HT-29 (cell line): ENCODE results near the gene MAGI1. TPM values are rescaled to one million over a fixed set of nuclear protein-coding genes. Genes with fewer than 3 reads are reported as not detected.

ENCODE experiments used
- DNase-seq: peaks from one replicate; pipeline ENCODE4 v3.0.0-alpha.2; 2015; ENCODE audit warnings: low spot score
- total RNA-seq: library from RNA; depleted of rRNA; stranded (reverse); fragments of >200 nt; shearing (Covaris generic); gene quantifications from 2 replicates; pipeline ENCODE4 v1.2.3, GENCODE V29; 2014

The MAGI1 gene
- total RNA-seq, 1 experiment from 2014 or later = 15.6 TPM

DNA sequence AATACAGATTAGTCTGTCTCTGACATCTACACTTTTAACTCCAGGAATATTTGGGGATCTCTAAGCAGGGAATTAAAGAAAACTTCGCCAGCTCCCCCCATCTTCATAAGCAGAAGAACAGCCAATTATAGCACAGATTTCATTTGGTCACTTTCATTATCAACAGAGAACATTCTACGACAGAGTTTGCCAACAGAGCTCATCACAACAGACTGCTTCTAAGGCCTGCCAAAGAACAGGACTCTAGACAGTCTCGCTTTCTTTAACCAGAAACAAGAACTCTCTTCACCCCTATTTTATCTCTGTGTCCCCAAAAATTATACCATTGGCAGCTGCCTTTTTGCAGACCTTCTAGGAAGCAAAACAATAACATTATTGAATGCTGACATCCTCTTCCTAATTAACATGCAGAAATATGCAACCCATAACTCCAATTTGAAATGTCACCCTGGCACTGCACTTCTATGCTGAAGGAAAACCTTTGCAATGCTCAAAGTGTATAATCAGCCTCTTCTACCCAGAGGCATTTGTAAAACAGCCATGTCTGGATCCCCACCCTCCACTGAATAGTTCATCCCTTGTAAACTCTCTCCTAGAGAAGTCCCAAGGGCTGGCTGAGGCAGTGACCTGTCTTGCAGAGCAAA is 552.8 kb downstream of the MAGI1 start:
- DNase-seq = no peak

- no peak for DNase-seq
Measured at GRCh38 chr3:65484964-65485363, 553.8 kb downstream of the MAGI1 start.

DNA sequence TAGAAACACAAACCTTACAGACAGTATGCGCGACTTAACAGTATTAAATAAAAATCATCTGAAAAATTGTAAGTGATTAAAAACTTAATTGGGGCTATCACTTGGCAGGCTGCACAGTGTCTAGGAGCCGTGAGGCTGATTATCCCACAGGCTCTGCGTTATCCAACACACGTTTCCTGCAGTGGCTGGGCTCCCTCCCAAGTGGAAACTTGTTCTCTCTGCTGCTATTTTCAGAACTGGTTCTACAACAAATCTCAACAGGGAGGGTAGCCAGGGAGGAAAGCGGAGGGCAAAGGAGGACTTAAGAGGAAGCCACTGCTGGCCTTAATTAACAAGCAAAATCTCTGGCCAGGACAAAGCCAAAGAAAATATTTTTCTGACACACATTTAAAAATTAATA is 555.2 kb downstream of the MAGI1 start:
- peak; percentile 61 for DNase-seq

- DNase-seq = no peak
Measured at GRCh38 chr3:65483011-65483410, 555.7 kb downstream of the MAGI1 start.

DNA sequence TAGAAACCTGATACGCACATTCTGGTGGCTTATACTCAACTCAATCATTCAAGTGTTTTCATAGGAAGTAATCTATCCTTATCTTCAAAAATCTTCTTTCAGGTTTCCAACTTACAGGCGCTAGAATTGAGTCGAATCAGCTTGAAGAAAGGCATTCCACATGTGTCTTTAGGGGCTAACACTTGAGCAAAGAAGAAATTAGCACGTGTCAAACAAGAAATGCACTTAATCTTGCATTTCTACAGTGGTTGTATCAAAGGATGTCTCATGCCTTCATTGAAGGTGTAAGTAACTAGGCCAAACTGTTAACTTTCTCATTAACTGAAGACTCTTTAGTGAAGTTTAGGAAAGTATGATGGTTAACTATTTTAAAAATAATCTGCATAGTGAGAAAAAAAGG is 557.6 kb downstream of the MAGI1 start:
- no peak for DNase-seq

GRCh38 chr3:65479990-65480389 is 558.7 kb downstream of the MAGI1 start:
- DNase-seq = no peak

GRCh38 chr3:65478551-65479500 is 559.9 kb downstream of the MAGI1 start:
- DNase-seq = no peak

- no peak for DNase-seq
Measured at GRCh38 chr3:65473736-65474135, 565.0 kb downstream of the MAGI1 start.

GRCh38 chr3:65472501-65472900 is 566.2 kb downstream of the MAGI1 start:
- DNase-seq = no peak

DNA sequence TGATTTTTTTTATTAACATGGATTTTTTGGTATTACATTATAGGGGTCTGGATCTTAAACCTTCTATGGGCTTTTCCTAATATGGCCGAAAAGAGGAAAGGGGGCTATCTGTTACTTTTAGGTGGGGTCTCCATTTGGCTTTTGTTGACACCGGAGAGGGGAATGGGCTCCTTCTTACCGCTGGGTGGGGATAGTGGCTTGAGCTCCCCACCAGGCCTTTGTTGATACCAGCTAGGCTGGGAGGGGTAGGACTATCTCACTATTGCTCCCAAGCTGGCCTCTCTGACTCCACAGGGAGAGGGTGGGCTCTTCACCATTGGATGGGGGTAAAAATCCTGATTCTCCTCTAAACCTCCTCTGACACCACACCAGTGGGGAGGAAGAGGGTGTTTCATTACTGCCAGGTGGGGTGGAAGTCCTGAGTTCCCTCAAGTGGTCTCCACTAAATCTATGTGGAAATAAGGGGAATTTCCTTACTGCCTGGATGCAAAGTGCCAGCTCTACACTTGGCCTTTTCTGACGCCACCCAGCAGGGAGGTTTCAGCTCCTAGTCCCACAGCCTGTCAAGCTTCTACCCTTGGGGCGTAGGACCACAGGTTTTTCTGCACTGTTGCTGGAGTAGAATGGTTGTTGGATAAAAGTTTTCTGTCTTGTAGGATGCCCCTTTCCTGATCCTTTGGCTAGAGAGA is 572.3 kb downstream of the MAGI1 start:
- no peak for DNase-seq

DNA sequence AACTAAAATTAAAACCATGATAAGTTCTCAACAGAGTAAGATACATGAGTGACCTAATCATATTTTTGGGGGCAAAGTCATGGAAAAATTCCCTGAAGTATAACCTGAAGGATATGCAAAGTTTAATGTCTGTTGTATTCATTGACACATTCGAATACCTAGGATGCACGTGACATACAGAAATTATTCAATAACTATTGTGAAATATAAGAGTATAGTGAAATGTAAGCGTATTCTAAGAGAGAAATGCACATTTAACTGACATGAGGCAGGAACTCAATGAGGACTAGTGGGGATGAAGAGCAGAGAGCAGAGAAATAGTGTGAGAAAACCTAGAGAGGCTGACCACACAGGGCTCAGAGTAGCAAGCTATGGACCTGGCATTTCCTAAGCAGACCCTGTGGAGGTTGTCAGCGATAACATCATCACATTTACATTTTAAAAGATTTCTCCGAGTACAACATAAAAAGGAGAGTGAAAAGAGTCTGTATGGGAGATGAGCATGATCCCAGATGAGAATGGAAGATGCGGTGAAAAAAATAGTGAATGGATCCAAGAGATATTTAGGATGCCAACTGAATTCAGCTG is 588.8 kb downstream of the MAGI1 start:
- DNase-seq = no peak

DNA sequence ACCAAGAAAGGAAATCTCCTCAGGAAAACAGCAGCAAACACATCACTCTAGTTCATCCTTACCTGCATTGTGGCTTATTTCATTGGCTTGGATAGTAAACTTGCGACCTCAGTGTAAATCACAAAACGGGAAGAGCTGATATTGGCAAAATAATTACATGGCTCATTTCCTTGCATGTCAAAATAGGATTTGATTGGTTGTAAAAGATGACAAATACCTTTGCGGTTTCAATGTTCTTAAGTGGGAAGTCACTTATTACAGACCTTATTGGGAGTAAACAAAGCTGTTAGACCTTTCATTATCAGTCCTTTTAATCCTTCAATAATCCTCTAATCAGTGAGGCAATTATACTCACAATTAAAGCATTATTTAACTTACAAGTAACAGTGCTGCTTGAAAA is 590.6 kb downstream of the MAGI1 start:
- no peak for DNase-seq

DNA sequence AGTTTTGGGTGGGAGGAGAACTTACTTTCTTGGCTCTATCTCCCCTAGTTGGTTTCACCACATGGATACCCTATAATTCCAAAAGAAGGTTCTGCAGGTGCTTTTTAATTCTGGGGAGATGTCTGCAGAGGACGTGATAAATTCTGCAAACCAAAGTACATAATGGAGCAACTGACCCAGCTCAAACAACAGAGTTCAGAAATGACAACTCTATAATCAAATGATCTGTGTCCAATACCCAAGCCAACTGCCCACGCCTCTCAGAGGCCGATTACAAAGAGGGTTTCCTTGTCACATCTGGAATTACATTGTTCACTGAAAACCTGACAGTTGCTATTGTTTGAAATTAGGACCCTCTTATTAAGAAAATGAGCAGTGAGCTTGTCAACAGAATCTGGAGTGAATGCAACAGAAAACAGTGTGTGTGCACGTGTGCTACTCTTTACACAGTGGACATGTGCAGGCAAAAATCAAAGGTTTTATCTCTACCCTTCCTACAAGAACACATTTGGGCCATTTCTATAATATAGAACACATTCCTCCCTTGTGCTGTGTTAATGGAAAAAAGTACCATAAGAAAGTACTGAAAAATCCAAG is 593.0 kb downstream of the MAGI1 start:
- DNase-seq = no peak

- DNase-seq = no peak
Measured at GRCh38 chr3:65444447-65444815, 594.3 kb downstream of the MAGI1 start.

GRCh38 chr3:65443739-65444446 is 594.8 kb downstream of the MAGI1 start:
- no peak for DNase-seq

DNA sequence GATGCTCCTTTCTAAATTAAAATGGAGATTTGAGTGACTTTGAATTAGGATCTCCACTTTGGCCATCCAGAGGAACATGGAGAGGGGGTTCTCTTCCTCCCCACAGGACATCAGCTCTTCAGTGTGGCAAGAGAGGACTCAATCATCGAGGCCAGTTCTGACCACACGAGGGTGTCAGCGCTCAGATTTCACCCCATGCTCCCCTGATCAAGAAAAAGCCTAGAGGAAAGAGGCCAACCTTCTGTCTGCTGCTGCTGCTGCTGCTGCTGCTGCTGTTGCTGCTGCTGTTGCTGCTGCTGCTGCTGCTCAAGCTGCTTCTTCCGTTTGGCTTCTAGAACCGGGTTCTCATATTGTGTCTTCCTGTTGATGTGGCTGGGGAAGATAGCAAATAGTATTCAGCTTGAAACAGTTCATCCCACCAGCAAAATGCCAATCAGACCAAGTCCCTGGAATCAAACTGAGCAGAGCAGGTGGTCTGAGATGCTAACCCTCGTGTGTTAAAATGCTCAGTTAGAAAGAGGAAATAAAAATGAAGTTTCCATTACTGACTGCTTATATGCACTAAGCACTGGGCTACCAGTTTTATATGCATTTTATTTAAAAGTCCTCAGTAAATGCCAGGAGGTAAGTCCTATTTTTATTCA is 599.0 kb downstream of the MAGI1 start:
- DNase-seq = peak; percentile 63

DNA sequence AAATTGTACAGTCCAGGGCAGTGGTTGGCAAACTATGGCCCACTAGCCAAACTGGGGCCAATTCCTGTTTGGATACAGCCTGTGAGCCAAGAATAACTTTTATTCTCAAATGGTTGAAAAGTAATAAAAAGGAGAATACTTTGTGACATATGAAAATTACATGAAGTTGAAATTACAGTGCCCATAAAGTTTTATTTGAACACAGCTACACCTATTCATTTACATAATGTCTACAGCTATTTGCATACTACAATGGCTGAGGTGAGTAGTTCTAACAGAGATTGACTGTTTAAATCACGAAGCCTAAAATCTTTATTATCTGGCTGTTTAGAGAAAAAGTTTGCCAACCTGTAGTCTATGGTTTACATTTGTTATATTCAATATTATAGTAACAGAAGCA is 600.1 kb downstream of the MAGI1 start:
- DNase-seq = no peak

- no peak for DNase-seq
Measured at GRCh38 chr3:65438096-65438495, 600.6 kb downstream of the MAGI1 start.

DNA sequence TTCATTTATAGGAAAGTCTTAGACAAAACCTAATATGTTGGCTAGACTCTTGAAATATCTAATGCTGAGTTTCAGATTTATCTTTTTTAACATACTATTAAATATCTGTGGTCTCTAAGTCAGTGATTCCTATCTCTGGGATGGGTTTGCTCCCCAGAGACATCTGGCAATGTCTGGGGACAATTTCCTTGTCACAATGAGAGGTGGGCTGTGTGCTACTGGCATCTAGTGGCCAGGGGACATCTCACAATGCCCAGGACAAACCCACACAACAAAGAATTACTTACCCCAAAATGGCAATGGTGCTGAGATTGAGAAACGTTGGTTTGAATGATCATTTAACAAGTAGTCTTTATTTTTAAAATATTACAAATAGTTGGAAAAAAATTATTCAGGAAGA is 602.1 kb downstream of the MAGI1 start:
- peak; percentile 5 for DNase-seq

- DNase-seq = no peak
Measured at GRCh38 chr3:65433480-65433879, 605.2 kb downstream of the MAGI1 start.
